Stimulated activated CD4-positive, alpha-beta T cell treated with anti-CD3 and anti-CD28 coated beads, Interleukin-12 subunit alpha, Interleukin-12 subunit beta, amount 100 ng/mL, for 4 hours (primary cell): Measurements from ENCODE around the gene NR4A1.

ENCODE experiments used
- DNase-seq: peaks from one replicate; pipeline ENCODE4 v3.0.0-alpha.2; 2020

The NR4A1 gene

DNA sequence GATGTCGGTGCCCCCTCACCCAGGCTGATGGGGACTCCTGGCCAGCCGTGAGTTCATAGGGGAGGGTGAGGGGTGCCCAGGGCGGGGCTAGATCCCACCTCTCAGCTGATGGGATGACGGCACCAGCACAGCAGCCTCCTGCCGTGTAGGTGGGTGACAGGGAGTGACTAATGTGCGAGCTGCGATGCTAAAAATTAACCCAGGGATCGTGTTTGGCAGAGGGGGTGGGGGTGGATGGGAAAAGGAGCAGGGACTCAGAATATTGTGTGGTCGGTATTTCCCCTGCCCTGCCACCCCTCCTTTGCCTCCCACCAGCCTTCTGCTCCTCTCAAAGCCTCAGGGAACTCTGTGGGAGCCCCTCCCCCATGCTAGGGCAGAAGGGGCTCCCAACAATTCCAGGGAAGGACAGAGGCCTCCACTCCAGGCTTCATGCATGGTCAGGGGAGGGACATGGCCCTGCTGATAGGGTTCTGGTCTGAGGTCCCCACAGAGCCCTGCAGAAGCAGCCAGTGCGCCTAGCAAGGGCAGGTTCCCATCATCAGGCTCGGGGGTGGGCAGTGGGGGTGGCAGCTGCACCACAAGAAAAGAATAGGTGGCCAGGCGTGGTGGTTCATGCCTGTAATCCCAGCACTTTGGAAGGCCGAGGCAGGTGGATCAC lies 32.0 kb upstream of the NR4A1 start:
- DNase-seq, result no peak

DNA sequence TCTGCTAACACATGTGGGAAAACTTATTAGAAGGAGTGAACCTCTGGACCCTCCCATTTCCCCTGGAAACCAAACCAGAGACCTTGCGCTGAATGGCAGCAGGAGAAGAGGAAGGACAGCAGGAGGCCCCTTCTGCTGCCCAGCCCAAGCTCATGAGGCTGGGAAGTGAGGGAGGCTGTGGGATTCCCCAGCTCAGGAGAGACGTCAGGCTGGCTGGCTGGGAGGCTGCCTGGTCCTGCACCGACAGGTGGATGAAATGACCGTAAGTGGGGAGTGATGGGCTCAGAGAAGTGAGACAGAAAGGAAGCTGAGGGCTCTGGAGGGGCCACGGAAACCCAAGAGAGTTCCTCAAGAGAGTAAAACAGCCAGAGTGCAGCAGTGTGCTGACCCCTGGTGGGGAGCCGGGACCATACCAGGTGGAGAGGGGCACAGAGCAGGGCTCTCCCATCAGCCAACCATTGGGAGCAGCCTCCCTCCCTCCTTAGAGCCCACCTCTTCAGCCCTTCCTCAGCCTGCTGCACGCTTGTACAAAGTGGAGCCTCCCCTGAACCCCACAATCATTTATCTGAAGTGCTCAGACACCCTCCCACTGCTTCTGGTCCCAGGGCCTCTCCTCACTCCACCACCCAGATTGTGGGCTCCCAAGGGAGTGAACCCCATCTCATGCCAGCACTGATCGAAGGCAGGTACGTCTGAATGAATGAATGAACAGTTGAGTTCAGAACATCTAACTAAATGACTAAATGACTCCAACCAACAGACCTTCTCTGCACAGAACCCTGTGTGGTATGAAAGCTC lies 30.5 kb upstream of the NR4A1 start:
- peak; percentile 51 for DNase-seq

DNA sequence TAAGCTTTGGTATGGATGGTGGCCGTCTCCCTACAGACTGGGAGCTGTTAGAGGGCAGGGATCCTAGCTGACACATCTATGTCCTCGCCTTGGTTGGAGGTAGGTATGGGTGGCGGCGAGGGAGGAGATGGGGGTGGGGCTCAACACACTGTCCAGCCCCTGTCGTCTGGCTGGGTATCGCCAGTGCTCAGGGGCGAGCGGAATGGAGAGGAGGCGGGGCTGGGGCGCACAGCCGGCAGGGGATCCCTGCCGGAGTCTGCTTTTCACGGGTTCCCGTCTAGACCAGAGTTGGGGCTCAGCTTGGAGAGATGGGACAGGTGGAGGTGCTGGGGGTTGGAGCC lies 28.4 kb upstream of the NR4A1 start:
- DNase-seq, result no peak

DNA sequence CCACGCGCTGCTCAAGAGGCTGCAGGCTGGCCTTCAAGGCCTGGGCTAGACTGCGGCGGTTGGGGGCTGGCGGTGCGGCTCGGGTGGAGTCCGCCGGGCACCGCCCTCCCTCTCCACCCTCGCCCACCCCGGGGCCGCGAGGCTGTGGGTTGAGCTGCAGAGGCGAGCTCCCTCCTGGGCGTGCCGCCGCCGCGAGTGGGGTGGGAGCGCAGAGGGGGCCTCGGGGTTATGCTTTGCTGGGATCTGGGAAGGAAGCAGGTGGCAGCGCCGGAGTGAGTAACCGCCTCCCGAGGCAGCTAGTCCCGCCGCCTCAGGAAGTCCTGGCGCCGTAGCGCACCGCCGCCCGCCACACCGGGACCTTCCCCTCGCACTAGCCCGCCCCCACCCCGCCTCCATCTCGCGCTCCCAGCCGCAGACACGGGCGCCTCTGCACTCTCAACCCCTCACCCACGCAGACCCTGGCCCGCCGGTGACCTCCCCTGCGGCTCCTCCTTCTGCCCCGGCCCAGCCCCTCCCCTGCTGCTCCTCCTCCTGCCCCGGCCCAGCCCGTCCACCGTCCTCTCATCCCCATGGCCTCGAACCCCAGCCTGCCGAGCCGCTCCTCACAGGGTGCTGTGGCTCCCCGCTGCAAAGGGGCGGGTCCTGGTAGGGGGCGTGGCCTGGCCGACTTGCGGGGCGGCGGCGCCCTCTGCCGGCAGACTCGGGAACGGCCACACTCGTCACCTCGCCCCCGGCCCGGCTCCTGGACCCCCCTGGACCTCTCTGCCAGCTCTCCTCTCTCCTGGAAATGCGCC lies 27.9 kb upstream of the NR4A1 start:
- DNase-seq, result peak; percentile 95

DNA sequence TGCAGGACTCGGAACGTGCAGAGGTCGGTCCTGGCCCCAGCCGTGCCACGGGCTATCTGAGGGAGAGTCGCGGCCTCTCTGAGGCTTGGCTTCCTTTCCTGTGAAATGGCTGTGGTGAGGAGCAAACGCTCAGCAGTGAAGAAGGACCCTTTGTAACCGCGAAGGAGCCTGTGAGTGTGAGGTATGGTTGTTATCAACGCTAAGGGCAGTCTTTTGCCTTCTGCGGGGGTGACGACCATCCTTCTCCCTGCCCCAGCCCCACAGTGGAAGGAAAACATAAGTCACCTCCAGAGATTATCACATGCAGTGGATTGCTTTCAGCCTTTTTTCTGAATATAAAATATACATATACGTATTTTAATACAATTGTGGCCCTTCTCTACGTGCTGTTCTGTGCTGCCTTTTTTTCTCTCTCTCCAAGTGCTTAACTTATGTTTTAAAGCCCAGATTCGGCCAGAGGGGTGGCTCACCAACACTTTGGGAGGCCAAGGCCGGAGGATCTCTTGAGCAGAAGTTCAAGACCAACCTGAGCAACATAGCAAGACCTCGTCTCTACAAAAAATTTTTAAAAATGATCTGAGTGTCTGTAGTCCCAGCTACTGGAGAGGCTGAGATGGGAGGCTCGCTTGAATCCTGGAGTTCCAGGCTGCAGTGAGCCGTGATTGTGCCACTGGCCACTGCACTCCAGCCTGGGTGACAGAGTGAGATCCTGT lies 27.1 kb upstream of the NR4A1 start:
- no peak for DNase-seq

DNA sequence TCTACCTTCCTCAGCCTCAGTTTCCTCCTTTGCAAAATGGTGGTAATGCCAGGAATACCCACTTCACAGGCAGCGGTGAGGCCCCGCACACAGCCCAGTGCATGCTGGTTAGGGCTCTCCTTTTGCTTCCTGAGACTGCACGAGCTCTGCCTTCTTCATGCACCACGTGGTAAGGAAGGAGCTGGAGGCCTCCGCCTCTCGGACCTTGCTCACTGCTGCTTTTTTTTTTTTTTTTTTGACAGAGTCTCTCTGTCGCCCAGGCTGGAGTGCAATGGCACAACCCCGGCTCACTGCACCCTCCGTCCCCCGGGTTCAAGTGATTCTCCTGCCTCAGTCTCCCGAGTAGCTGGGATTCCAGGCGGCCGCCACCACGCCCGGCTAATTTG lies 26.4 kb upstream of the NR4A1 start:
- DNase-seq, result no peak

DNA sequence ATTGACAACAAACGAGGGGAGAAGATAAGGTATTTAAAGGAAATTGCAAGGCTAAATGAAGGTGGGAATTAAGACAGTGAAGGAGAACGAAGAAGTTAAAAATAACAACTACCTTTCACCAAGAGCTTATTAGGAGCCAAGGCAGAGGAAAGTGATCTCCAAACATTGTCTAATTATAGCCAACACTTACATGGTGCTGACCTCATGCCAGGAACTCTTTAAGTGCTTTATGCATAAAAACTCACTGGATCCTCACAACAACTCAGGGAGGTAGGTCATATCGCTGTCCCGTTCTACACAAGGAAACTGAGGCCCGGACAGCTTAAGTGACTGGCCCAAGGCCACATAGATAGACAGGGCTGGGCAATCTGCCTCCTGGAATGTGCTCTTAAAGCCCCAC lies 25.0 kb upstream of the NR4A1 start:
- DNase-seq, result no peak

DNA sequence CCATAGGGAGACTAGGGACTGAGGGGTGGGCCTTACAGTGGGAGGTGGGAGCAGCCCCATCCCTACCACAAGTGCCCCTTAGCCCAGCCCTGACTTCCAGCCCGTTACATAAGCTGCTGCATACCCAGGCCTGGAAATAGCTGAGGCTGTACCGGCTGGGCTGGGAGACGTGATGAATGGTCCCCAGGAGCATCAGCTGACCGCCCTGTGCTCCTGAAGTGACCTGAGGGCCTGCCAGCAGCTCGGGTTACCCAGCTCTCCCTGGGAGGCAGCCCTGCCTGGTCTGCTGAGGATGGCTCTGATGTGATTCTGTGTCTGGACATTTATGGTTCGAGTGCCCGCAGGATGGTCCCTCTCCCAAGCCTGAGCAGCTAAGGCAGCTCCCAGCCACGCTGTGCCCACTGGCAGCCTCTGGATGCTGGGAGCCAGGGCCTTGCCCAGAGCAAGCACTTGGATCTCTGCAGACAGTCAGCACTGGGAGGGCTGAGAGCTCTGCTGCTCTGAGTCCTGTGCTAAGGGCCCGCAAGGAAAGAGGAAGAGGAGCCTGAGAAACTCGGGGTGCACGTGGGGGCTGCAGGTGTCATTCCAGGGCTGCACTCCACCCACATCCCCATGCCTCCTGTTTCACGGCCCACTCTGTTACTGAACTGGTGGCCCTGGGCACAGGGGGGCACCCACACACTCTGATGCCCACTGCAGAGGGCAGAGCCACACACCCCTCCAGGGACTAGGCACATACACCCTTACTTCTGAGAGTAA lies 24.0 kb upstream of the NR4A1 start:
- DNase-seq, result no peak

DNA sequence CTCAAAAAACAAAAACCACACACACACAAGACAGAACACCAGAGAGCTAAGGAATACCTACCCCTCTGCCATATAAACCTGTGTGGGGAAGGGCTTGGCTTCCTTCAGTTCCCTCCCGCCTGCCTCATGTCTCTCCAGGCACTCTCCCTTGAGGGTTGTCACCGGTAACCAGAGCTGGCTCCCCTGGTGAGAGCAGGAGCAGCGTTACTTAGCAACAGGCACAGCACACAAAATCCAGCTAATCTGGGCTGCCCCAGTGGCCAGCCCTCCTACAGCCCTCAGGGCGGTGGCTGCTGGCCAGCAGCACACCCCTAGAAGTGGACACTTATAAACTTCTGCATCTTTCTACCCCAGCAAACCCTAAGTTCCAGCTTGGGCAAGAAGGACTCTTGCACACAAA lies 21.6 kb upstream of the NR4A1 start:
- no peak for DNase-seq

DNA sequence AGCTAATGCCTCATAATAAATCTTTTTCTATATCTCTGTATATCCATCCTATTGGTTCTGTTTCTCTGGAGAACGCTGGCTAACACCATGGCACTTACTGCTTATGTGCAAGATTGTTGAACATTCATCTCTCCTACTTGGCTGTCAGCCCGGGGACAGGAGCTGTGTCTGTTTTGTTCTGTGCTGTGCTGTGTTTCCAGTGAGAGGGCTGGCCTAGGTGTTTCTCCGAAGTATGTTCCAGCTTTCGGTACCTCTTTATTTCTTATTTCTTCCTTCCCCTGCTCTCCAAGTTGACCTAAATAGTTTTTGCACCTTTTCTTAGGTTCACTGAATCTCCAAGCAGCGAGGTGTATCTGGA lies 18.8 kb upstream of the NR4A1 start:
- DNase-seq, result no peak

DNA sequence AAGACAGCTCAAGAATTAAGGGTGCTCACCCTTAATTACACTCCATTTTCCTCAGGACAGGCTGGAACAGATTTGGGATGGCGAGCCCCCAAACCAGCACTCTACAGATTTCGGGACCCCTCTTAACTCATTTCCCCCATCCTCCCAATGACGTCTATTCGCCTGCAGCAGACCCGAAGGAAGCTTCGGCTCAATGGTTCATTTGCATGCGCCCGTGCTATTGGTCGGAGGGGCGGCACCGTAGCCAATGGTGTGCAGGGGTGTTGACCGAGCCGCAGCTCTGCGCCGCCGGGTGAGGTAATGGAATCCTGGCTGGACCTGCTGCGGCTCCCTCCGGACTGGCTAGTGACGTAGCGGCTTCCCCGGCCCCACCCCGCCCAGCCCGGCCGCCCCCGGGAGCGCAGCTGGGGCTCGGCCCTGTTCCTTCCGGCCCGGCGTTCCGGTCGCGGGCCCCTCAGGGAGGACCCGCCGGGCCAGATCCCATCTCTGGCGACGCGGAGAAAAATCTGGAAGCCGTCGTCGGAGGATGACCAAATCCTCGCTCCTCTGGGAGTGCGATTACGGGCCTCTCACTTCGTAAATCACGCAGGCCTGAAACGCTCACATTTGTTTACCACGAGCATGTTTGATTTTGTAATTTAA lies 18.3 kb upstream of the NR4A1 start:
- DNase-seq, result peak; percentile 86

DNA sequence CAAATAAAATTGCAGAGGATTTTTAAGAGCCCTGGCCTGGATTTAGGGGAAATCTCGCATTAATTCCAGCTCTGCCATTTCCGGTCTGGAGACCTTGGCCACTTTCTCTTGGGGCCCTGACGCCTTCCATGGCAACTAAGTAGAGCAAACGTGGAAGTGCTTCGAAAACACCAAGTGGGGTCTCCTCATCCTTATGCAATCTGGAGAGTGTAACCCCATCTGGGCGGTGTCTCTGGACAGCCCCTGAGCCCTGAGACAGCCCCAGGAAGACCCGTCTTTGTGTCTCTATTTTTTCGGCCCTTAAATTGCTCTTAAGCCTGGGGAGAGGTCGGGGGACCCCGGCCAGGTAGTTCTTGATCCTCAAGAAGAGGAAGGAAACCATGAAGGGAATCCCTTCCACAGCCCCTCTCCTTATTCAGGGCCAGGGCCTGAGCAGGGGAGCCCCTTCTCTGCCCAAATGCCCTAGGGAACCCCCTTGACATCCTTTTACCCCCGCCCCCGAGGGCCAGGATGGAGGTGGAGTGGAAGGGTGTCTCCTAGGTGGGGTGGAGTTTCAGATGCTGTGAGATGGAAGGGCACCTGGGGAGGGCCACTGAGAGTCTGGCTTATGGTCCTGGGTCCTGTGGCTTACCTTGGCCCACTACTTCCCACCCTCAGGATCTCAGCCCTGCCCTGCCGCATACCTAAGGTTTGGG lies 17.6 kb upstream of the NR4A1 start:
- no peak for DNase-seq

DNA sequence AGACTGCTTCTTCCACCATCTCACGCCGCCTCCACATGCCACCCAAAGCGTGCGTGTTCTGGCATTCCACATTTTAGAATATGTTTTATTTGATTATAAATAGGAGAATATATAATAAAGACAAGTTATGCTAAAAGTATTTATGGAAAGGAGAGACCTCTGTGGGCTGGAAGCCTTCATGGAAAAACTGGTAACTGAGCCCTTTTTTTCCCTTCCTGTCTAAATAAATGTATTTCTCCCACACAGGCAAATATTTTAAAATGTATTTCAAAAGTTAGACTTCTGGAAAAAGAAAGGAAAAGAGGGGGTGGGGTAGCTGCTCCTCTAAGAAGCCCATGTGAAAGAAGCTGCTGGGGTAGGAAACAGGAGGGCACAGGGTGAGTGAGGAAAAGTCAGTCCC lies 16.1 kb upstream of the NR4A1 start:
- DNase-seq, result no peak

DNA sequence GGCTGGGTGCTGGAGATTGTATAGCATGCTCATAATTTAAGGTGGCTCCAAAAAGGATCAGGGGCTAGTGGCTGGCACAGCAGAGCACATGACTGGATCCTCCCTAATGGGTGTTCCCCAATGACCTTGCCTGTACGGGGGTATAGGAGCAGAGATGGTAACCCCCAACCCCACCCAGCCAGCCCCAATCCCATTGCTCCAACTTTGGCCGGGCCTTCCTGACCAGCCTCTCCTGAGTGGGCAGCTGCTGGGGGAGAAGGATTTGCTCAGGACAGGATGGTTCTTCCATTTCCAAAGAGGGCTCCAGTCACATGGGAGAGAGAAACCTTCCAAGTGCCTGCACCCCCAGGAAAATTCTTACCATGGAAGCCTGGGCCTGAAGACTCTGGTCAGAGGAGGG lies 15.3 kb upstream of the NR4A1 start:
- no peak for DNase-seq

DNA sequence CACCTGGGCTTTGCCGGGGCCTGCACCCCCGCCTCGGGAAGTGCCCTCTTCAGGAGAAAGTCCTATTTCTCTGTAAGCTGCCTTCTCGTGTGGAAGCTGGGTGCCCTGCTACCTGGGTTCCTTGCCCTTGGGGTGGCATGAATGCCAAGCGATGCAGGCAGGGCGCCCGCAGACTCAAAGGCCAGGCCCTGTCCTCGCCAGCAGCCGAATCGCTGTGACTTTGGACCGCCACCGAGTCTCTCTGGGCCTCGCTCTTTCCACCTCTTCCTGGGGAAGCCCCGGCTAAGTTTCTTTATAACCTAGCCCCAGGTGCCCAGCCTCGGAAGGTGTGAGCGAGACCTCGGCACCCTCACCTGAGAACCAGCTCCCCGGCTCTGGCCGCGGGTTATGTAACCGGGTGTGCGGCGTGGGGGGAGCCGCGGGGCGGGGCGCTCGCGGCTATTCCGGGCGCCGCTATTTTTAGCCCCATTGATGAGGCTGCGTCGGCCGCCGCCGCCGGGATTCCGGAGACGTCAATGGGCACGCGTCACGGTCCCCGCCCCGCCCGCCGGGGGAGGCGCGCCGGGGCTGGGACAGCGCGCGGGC lies 14.6 kb upstream of the NR4A1 start:
- peak; percentile 74 for DNase-seq

DNA sequence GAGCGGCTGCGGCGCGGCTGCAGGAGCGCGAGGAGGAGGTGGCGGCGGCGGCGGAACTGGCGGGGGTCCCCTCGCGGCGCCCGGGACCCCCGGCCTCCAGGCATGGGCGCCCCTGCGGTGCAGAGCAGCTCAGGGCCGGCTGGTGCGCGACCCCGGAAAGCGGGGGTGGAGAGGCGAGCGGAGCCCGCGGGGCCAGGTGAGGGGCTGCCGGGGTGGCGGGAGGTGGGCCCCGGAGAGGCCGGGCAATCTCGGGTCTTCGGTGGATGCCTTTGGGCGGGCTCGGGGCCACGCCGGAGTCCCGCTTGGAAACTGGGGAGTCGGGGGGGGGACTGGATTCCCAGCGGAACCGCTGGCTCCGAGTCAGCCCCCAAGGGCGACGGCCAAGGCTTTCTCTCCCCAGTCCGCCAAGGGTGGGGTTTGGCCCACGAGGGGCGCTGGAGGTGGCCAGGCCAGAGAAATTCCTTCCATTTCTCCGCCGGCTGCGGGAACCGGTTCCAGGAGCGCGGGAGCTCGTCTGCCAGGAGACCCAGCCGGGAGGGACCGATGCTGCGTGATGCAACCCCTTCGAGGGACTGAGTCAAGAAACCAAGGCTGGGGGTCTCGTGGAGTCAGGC lies 13.9 kb upstream of the NR4A1 start:
- no peak for DNase-seq

DNA sequence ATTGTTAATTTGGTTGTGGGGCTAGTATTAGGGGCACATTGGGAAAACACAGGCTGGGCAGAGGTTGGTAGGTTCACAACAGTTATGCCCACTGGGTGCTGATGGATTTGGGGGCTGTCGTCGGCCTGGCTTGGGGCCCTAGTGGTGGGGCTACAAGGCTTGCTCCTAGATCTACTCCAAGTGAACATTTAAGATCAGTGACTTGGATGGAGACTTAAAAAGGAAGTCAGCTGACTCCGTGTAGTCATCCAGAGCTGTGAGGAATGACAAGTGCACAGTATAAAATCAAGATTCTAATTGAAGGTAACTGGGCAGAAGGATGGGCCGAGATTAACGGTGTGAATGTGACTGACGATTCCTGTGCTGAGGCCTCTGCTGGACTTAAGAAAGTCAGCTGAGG lies 12.8 kb upstream of the NR4A1 start:
- no peak for DNase-seq

DNA sequence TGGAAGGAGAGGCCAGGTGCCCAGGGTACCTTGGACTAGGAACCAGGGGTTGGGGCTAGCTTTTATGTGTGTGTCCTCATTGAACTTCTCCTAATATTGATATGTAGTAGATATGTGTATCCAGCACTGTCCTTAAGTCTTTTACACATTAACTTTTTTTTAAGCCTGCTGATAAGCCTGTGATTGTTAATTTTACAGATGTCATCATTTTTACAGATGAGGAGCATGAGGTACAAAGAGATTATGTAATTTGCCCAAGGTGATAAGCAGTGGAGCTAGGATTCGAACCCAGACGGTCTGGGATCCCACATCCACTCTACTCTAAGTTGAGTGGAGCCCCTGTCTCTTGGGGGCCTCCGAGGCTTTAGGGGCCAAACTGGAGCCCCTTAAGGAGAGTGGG lies 10.2 kb upstream of the NR4A1 start:
- no peak for DNase-seq

DNA sequence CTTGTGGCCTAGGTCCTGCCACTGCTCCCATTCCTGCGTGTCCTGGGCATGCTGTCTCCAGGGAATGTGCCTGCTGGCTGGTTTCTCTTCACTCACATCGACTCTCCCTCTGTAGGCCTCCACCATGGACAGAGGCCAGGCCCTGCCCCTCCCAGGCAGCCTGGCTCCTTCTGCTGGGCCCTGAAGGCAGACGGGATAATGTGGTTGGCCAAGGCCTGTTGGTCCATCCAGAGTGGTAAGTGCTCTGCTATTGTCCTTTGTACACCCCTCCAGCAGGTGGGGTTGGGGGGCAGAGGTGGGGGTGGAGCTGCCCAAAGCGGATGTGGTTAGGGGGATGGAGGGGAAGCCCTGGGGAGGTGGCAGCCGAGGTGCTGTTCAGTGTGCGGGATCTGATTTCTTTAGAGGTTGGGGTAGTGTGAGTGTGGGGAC lies 9.5 kb upstream of the NR4A1 start:
- no peak for DNase-seq

DNA sequence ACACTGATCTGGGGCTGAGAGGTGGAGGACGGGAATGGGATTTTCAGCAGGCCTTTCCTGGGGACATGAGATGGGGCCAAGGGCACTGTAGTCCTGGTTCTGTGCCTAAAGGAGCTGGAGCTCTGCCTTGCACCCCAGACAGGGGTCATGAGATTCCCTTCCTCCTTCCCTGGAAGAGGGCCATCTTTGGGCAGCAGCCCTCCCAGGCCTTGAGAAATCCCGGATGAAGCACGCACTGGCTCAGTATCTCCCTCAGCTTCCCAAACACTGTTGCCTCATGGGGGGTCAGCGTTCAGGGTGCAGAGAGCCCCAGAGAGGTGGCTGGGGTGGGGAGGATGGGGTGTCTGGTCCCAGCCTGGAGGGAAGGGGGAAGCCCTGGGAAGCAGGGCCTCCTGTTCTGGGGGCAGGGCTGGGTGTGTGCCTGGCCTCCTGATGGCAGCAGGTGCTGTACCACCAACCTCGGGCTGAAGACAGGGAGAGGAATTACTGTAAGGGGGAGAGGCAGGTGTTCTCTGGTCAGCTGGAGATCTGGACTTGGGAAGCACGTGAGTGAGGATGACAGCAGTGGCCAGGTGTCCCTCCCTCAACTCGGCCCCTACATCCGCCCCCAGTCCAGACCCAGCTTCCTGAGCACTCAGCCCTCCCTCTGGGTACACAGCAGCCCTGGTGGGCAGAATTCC lies 8.4 kb upstream of the NR4A1 start:
- no peak for DNase-seq
